NAMALWA (cell line): Measurements from ENCODE around the gene SAXO2.
"Not testable (repeated sequence)": the region's sequence is repeated elsewhere in the genome, so short reads cannot be mapped to it uniquely, and the experiment has no call there.

Experiments
- DNase-seq: peaks from one replicate; pipeline ENCODE4 v3.0.0-alpha.2; 2015; ENCODE audit warnings: low spot score

The SAXO2 gene

GRCh38 chr15:82286475-82286874, 23.9 kb downstream of the SAXO2 start:
- DNase-seq = not testable (repeated sequence)

- not testable (repeated sequence) for DNase-seq
Measured at GRCh38 chr15:82288202-82288601, 25.6 kb downstream of the SAXO2 start.

GRCh38 chr15:82292271-82292670, 29.7 kb downstream of the SAXO2 start:
- DNase-seq = no peak

DNA sequence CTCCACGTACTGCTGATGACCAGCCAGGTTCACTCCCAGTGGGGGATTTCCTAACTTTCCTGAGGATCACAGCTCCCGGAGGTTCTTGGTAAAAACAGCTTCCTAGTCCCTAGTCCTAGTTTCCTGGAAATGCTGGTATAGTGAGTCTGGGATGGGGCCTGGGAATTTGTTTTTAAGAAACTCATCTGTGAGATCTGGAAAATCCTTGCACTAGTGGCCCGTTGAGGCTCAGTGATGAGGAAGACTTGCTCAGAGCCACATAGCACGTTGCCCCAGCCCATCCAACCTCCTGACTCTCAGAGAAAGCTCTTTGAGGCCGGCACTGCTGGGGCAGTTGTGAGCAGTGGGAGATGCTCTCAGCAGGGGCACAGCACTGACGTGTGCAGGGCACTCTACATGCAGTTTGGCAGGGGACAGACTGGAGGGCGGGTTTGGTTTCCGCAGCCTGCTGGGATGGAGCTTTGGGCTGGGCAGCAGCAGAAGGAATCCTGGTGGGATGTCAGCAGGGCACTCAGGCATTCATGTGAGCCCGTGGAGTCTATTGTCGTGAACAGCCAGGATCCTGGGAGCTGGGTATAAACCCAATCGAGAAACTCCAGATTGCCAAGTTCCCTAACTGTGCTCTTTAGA, 31.6 kb downstream of the SAXO2 start:
- DNase-seq = no peak

DNA sequence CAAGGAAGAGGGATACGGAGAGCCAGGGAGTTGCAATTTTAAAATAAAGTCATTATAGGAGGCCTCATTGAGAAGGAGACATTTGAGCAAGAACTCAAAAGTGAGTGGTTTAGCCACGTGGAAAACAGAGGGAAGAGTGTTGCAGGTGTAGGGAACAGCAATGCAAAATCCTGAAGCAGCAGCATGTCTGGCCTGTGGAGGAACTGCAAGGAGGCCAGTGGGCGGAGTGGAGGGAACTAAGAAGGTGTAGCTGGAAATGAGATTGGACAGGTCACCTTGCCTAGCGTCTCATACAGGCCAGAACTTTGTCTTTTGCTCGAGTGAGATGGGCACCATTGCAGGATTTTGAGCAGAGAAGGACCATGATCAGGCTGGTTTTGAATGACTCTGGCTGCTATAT, 34.9 kb downstream of the SAXO2 start:
- DNase-seq = no peak

GRCh38 chr15:82298032-82298431, 35.4 kb downstream of the SAXO2 start:
- no peak for DNase-seq

DNA sequence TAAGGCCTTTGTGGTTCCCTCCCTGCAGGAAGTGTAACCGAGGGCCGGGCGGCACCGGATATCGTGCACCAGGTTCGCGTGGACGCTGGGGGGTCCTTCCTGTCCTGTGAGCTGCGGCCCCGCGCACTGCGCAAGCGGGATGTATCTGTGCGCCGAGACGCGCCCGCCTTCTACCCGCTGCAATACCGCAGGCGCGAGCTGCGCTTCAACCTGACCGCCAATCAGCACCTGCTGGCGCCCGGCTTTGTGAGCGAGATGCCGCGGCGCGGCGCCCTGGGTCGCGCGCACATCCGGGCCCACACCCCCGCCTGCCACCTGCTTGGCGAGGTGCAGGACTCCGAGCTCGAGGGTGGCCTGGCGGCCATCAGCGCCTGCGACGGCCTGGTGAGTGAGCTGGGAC, 35.9 kb downstream of the SAXO2 start:
- DNase-seq = no peak

DNA sequence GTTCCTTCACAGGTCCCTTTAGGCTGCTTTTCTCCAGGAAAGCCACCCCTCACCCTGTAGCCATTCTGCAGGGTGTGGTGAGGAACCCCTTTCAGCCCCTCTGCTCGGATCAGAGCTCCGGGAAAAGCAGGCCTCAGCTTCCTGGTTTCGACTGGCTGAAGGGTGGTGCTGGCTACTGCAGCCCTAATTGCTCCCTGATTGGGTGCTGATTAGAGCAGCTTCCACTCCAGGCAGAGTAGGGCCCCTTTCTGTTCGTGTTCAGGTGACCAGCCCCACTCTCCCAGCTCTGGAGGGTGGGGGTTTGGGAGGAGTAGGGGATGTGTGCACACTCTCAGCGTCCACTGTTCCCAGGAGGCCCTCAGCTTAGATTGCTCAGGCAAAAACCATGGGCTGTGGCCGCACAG, 36.9 kb downstream of the SAXO2 start:
- DNase-seq = not testable (repeated sequence)

DNA sequence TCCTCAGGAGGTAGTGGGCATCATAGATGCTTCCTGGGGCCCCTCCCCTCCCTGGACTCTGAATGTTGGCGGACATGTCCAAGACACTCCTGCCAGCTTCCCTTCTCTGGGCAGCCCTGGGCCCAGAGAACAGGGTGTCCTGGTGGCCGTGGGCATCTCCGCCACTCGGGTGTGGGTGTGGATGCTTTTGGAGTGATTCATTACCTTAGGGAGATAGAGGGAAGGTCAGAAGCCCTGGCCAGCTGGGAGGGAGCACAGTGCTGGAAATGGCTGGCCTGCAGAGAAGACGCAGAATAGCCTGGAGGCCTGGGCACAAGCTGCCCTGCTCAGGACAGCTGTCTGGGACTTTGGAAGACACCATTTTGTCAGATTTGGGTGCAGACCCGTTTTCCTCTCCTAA, 37.7 kb downstream of the SAXO2 start:
- DNase-seq = not testable (repeated sequence)

DNA sequence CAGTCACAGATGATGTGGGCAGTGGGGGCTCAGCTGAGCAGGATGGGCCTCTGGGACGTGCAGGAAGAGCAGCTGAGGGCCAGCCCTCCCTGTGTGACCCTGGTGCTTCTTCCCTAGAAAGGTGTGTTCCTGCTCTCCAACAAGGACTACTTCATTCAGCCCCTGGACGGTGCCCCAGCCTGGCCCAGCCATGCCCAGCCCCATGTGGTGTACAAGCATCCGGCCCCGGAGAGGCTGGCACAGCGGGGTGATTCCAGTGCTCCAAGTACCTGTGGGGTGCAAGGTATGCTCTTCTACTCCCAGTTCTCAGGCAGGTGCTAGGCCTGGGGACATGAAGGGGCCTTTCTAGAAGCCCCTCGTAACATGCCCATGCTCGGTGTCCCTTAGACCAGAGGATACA, 38.3 kb downstream of the SAXO2 start:
- DNase-seq = no peak

DNA sequence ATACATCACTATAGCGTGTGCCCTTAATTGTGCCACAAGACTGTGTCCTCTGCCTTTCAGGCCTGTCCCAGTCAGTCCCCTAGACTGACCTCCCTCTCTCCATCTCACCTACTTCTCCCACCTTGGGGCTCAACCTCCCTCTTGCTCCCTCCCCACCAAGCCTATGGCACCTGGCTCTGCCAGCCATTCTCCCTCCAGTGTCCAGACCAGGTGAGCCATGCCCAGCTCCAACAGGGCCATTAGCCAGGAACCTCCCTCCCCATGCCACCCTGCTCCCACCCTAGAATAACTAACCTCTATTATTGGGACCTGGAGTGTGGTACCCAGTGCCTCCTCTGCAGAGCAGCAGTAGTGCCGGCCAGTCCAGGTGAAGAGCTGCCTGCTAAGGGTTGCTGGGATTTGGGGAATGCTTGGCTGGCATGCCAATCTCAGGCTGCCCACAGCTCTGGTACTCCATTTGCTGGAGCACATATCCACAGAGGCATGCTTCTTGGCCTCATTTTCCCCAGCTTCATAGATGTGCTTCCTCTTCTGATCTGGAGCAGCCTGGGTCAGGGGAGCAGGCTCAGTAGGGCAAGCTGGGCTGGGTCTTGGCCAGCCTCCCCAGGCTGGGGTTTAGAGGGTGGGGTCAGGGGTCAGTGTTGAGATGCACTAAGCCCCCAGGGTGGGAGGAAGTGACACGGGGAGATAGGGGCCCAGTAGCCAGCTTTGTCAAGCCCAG, 38.8 kb downstream of the SAXO2 start:
- DNase-seq = no peak

DNA sequence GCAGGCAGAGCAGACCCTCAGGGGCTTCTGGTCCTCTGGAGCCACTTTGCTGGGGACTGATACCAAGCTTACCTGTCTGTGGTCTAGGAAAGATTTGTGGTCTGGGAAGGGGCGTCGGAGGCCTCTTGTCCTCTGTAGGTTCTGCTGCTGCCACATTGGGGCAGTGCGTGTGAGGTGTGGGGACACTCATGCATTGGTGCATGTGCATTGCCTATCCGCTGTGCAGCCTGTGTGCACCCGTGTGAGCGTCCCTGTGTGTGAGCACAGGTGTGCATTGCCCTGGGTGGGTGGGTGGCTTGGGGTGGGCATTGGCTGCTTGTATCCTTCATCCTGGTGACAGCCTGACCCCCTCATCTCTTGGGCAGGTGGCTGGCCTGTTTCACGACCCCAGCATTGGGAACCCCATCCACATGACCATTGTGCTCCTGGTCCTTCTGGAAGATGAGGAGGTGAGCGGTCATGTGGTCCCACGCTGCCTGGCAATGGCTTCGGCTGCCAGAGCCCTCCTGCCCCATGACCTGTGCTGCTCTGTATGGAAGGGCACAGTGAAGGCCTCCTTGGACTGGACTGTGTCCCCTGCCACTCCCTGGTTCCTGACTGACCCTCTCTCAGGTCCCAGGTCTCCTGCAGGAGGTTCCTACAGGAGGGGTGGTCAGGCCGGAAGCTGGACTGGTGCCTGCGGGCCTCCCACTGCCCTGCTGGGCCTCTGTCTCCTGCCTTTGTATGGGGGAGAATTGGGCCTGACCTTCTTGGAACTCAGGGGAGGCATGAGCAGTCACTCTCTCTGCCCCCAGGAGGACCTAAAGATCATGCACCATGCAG, 41.5 kb downstream of the SAXO2 start:
- no peak for DNase-seq

DNA sequence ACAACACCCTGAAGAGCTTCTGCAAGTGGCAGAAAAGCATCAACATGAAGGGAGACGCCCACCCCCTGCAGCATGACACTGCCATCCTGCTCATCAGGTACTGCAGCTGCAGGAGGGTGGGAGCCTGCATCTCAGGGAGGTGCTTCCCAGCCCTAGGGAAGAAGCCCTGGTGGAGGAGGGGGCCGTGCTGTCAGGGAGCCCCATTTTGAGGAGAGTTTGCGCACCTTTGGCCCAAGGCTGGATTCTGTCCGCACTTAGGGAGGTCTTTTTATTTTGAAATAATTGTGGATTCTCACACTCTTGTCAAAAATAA, 42.1 kb downstream of the SAXO2 start:
- no peak for DNase-seq

GRCh38 chr15:82305621-82306048, 43.0 kb downstream of the SAXO2 start:
- DNase-seq = no peak

GRCh38 chr15:82306791-82307713, 44.4 kb downstream of the SAXO2 start:
- no peak for DNase-seq

DNA sequence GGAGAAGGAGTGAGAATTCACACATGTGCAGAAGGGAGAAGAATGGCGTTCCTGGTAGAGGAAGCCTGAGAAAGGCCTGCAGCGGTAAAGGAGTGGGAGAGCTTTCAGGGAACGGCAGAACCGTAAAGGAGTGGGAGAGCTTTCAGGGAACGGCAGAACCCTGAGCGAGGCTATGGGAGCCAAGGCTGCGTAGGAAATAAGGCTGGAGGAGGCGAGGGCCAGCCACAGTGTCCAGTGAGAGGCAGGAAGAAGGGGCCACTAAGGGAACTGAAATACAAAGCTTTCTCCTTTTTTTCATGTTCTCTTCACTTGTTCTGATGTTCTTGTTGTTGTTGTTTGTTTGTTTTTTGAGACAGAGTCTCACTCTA, 45.1 kb downstream of the SAXO2 start:
- no peak for DNase-seq

DNA sequence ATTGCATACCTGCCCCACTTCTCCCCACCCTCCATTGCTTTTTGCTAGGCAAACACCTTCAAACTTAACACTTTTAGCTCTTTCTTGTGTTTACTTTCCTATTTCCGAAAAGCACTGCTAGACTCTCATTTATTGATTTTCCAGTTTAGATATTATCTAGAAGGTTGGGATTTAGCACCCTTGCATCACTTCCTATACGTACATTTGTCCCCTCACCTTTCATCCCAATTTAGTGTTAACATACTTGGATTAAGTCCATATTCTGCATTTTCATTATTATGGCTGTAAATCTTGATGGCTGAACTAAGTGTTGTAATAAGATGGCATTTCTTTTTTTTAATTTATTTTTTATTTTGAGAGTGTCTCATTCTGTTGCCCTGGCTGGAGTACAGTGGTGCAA, 47.2 kb downstream of the SAXO2 start:
- DNase-seq = no peak

DNA sequence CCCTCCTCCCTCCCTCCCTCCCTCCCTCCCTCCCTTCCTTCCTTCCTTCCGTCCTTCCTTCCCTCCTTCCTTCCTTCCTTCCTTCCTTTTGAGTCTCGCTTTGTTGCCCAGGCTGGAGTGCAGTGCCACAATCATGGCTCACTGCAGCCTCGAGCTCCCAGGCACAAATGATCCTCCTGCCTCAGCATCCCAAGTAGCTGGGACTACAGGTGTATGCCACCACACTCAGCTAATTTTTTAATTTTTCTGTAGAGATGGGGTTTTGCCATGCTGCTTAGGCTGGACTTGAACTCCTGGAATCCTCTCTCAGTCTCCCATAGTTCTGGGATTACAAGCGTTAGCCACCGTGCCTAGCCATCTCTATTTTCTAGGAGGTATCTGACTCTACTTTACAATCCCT, 48.7 kb downstream of the SAXO2 start:
- DNase-seq = not testable (repeated sequence)

DNA sequence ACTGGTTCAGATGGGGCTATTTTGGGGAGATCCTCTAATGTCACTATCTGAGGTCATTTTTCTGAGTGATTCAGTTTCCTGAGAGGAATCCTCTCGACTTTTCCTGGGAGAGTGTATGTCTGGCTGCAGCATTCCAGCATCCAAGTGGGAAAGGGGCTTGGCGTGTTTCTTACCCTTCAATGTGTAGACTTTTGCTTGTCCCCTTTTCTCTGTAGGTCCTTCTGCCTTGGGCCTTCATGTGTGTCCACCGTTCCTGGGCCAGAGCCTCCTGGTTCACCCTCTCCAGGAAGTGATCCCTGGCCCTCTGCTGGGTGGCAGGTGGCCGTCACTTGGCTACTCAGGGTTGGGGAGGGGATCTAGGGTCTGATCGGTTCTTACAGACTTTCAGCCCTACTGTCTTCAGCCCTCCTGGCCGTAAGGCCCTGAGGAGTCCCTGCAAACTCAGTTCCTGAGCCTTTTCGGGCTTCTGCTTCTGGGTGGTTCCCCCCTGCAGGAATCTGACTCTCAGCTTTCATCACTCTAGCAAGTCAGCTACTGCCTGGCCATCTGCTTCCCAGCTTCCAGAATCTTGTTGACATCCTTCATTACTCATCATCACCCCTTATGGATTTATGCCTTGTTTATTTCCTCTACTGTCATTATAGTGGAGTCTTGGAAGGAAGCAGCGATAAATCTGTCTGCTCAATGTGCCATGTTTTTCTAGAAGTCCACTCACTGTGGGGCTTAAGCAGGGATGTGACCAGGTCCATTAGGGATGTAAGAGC, 50.1 kb downstream of the SAXO2 start:
- DNase-seq = no peak

DNA sequence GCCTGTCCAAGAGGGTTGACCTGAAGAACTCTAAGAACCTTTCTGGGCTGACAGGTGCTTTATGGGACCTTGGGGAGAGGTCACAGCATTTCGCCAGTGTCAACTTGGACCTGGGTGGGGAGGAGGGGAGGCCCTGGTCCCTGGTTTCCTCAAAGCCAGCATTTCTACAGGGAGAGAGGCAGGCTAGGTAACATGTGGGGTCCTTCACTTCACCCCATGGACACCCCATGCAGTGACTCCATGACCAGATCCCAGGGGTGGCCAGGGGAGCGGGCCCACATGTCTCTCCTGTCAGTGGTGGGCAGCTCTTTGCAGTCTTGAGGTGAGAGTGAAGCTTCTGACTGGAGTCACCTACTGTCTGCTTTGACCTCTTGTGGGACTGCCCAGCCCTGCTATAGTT, 50.8 kb downstream of the SAXO2 start:
- no peak for DNase-seq
